Stomach (tissue), 9 donors: ENCODE data around the gene SIX3. TPM values are rescaled to one million over a fixed set of nuclear protein-coding genes. Genes with fewer than 3 reads are reported as not detected.

Experiments used
- DNase-seq, 2 donors: peaks; one replicate each; pipeline versions ENCODE4 v3.0.0 to v3.0.0-alpha.2; 2013 to 2019
- H3K27ac ChIP-seq, 5 donors: fragments of 200-600 bp in 4 of 5; sonication (generic) in 4 of 5; one replicate each; pipeline ENCODE4 v1.5.1; 2013 to 2019; ENCODE audit warnings: mild to moderate bottlenecking in 1 of 5, moderate library complexity in 1 of 5
- H3K27me3 ChIP-seq, 3 donors: fragments of 200-600 bp; sonication (generic); one replicate each; pipeline ENCODE4 v1.5.1; 2017 to 2019; ENCODE audit warnings: mixed run types in 1 of 3
- H3K36me3 ChIP-seq, 4 donors: fragments of 200-600 bp; sonication (generic); 1 replicate in 3 of 4; 2 replicates in 1 of 4; pipeline ENCODE4 v1.5.1; 2016 to 2019
- H3K4me1 ChIP-seq, 4 donors: fragments of 200-600 bp; sonication (generic); one replicate each; pipeline ENCODE4 v1.5.1; 2016 to 2019
- H3K4me3 ChIP-seq, 4 donors: fragments of 200-600 bp; sonication (generic) in 3 of 4; one replicate each; pipeline ENCODE4 v1.5.1; 2016 to 2019; ENCODE audit warnings: mild to moderate bottlenecking in 1 of 4
- H3K9me3 ChIP-seq, 4 donors: fragments of 200-600 bp; sonication (generic); one replicate each; pipeline ENCODE4 v1.5.1; 2016 to 2019
- EP300 ChIP-seq: sonication (generic); formaldehyde crosslinking; IDR thresholded peaks from one replicate; pipeline ENCODE4 v1.6.1; 2017; ENCODE audit warnings: antibody characterized with exemption
- POLR2A ChIP-seq, 4 donors: fragments of 450-650 bp; IDR thresholded peaks; one replicate each; pipeline ENCODE4 v1.6.1; 2016; ENCODE audit warnings: antibody characterized with exemption in 4 of 4, control low read depth in 2 of 4, mild to moderate bottlenecking in 1 of 4, moderate library complexity in 1 of 4
- POLR2AphosphoS5 ChIP-seq, 3 donors: sonication (generic); formaldehyde crosslinking; IDR thresholded peaks; one replicate each; pipeline ENCODE4 v1.6.1; 2016; ENCODE audit warnings: antibody characterized with exemption in 3 of 3
- WGBS, 5 donors: extraction: QIAGEN DNeasy Blood & Tissue Kit in 3 of 5; methylation state at CpG; one replicate each; pipeline versions ENCODE4 v1.1.5 to v1.1.7; 2013 to 2018; 5-methylcytosine and 5-hydroxymethylcytosine counted together
- intact Hi-C: fragments of 100-400 bp; cut with DNase I; formaldehyde crosslinking; loops from one replicate; pipeline ENCODE4 v1.15.1; 2023; ENCODE audit warnings: low total_unique reads
- polyA plus RNA-seq, 3 donors: library from polyadenylated mRNA; stranded (reverse); fragments of 200-250 nt; gene quantifications; one replicate each; pipeline ENCODE4 v1.2.3, GENCODE V29; 2013
- total RNA-seq, 5 donors: library from RNA; depleted of rRNA; stranded (reverse); fragments of >200 nt; gene quantifications; one replicate each; pipeline versions ENCODE4 v1.1.0 to v1.2.3, GENCODE V29; 2014 to 2016
- TF ChIP-seq, protein P1 (sequence below), 7 experiments: fragments of 450-650 bp in 4 of 7; fragments of 200-600 bp in 3 of 7; sonication (generic) in 3 of 7; IDR thresholded peaks; one replicate each; pipeline ENCODE4 v1.5.1; 2016 to 2019; ENCODE audit warnings: antibody characterized with exemption in 7 of 7, control low read depth in 2 of 7, mild to moderate bottlenecking in 1 of 7
- donor health status: healthy with polysubstance abuse.
- donor health status: Bipolar disorder and iron deficiency.
- donor health status: healthy.

The SIX3 gene
- total and polyA plus RNA-seq, 8 donors: not detected

DNA sequence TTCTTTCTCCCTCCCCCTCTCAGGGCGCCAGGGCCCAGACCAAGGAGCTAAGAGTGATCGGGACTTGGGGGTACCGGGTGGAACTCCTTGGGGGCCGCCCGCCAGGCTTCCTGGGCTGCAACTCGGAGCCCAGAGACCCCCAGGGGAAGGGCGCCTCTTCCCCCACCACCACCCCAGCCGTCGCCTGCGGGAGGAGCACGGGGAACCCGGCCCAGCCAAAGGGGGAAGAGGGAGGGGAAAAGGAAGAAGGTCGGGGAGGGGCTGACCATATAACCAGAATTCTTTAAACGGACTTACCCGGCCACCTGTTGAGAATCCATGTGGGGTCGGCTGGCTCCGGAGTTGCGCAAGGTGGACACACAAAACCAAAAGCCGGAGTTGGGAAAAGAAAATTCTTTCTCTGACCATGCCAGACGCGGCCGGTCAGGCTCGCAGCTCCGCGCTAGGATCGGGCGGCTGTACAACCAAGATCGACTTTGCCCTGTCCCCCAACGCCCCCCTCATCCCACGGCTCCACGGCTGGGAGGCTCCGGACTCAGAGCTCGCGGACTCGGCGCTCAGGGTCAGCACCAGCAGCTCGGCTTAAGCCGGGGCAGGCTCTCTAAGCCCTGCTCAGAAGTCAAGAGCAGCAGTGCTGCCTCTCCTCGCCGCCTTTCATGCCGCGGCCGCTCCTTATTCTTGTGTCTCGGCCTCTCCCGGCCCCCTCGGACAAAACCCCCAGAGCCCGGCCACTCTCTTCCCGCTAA lies 6.3 kb upstream of the SIX3 start:
- H3K4me1 ChIP-seq: peaks cover 40 to 68% (median 59%) of the 10 kb centered on the region in 4 donors
- no peaks in the 10 kb centered on the region for H3K9me3 ChIP-seq
- 1 to 3% (median 1%) methylated on average over 41 to 48 of the region's 48 CpGs for WGBS, 5 donors
- intact Hi-C loops: no loop called here
- no peaks in the 10 kb centered on the region for H3K36me3 ChIP-seq
- H3K27me3 ChIP-seq: peaks cover 52 to 100% (median 96%) of the 10 kb centered on the region in 3 donors
- TF ChIP-seq POLR2A (IDR thresholded peaks at IDR 0.05) (no peak), EP300 (no peak), POLR2AphosphoS5 (IDR thresholded peaks at IDR 0.05) (no peak)
- TF ChIP-seq, protein P1, sequence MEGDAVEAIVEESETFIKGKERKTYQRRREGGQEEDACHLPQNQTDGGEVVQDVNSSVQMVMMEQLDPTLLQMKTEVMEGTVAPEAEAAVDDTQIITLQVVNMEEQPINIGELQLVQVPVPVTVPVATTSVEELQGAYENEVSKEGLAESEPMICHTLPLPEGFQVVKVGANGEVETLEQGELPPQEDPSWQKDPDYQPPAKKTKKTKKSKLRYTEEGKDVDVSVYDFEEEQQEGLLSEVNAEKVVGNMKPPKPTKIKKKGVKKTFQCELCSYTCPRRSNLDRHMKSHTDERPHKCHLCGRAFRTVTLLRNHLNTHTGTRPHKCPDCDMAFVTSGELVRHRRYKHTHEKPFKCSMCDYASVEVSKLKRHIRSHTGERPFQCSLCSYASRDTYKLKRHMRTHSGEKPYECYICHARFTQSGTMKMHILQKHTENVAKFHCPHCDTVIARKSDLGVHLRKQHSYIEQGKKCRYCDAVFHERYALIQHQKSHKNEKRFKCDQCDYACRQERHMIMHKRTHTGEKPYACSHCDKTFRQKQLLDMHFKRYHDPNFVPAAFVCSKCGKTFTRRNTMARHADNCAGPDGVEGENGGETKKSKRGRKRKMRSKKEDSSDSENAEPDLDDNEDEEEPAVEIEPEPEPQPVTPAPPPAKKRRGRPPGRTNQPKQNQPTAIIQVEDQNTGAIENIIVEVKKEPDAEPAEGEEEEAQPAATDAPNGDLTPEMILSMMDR (IDR thresholded peaks at IDR 0.05): no peak
- H3K4me3 ChIP-seq: peak overlapping the region in 3 of 4 donors; percentile 12 to 37 (median 26)
- no peak overlapping the region for H3K27ac ChIP-seq
- DNase-seq: no peak

DNA sequence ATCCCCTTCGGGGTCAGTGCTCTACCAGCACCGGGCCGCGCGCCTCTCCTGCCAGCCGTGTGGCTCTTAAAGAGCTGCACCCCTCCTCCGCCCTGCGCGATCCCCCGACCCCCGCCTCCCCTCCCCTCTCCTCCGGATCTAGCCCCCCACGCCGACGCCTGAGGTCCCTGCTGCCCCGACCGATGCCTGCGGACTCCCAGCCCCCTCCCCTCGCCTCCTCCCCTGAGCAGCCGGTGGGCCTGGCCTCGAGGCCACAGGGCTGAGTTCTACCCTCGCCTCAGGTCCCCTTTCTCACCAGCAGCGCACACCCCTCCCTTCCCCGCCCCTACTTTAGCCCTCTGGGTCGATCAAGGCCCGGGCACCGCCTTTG lies 5.8 kb upstream of the SIX3 start:
- WGBS, 5 donors: 4 to 10% (median 5%) methylated on average over 17 to 27 of the region's 27 CpGs
- Histone ChIP-seq H3K4me3 (peak overlapping the region in 2 of 4 donors; percentile 12 to 37), H3K36me3 (no peaks in the 10 kb centered on the region), H3K27ac (no peak overlapping the region), H3K4me1 (peaks cover 40 to 70% (median 60%) of the 10 kb centered on the region in 4 donors), H3K27me3 (peaks cover 55 to 100% (median 96%) of the 10 kb centered on the region in 3 donors), H3K9me3 (no peaks in the 10 kb centered on the region)
- TF ChIP-seq POLR2A (IDR thresholded peaks at IDR 0.05): no peak
- no peak for TF ChIP-seq POLR2AphosphoS5 (IDR thresholded peaks at IDR 0.05)
- no peak for TF ChIP-seq EP300
- TF ChIP-seq, protein P1 (IDR thresholded peaks at IDR 0.05): no peak
- DNase-seq: no peak
- intact Hi-C loops: no loop called here

DNA sequence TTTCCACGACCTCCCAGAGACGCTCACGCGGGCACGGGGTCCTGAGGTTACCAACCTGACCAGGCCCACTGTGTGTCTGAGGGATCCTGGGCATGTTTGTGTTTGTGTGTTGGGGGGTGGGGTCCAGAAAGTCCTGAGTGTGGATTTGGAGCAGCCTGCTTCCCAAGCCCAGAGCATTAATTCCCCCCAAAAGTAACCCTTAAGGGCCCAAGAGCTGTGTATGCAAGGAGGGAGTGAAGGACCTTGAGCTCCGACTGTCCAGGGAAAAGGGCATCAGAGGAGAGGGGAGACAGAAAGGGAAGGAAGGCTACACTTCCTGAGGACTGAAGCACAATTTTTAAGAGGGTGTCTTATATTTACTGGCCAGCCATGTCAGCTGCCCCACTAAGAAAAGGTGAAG lies 5.2 kb upstream of the SIX3 start:
- Histone ChIP-seq H3K9me3 (no peaks in the 10 kb centered on the region), H3K36me3 (no peaks in the 10 kb centered on the region), H3K27ac (no peak overlapping the region), H3K4me1 (peaks cover 40 to 75% (median 65%) of the 10 kb centered on the region in 4 donors), H3K27me3 (peaks cover 58 to 100% (median 98%) of the 10 kb centered on the region in 3 donors), H3K4me3 (no peak overlapping the region)
- TF ChIP-seq POLR2AphosphoS5 (IDR thresholded peaks at IDR 0.05) (no peak), POLR2A (IDR thresholded peaks at IDR 0.05) (no peak), EP300 (no peak)
- TF ChIP-seq, protein P1 (IDR thresholded peaks at IDR 0.05): no peak
- DNase-seq: no peak
- intact Hi-C loops: no loop called here
- WGBS, 5 donors: 17 to 24% (median 20%) methylated on average over 6 of the region's 6 CpGs

DNA sequence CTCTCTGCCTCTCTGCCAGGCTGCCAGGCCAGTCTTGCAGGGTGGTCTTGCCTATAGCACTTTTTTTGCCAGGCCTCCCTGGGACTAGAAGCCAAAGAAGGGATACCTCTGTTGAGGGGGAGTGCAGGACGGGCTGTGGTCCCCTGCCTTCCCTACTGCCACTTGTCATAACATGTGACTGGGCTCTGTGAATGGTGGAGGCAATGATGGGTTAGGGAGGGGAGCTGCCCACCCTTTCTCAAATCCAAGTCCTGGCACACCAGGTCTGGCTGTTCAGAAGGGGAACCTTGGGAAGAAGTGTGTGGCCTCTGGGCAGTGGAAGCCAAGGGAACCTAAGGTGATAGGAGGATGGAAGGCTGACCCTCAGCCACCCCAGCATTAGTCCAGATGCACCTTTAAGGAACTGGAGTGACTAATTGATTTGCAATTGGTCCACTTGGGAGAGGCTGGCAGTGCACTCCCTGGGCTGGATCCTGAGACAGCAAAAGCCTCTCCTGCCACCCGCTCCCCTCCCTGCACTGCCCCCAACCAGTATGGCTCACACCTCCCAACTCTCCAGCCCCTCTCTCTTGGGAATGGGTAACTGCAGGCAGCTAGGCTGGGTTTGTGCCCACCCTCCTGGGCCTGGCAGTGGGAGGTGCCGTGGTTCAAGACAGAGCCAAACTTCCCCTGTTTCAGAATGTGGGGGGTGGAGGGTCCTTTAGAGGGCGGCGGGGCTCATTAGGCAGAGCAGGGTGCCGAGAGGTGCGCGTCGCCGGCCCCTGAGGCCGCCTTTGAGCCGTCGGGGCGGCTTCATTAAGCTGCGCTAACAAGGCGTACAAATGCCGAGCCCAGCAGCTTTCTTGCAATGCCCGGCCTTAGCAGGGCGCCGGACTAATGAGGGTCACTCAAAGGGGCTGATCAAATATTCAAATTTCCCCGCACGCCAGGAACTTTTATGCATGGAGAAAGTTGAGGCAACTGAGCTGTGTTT lies 4.5 kb upstream of the SIX3 start:
- 11 to 24% (median 15%) methylated on average over 22 of the region's 22 CpGs for WGBS, 5 donors
- Histone ChIP-seq H3K27ac (no peak overlapping the region), H3K36me3 (no peaks in the 10 kb centered on the region), H3K4me3 (peak overlapping the region in 2 of 4 donors; percentile 38 to 56), H3K27me3 (peaks cover 57 to 100% (median 100%) of the 10 kb centered on the region in 3 donors), H3K4me1 (peaks cover 44 to 83% (median 73%) of the 10 kb centered on the region in 4 donors), H3K9me3 (no peaks in the 10 kb centered on the region)
- TF ChIP-seq, protein P1 (IDR thresholded peaks at IDR 0.05): no peak
- TF ChIP-seq EP300 (no peak), POLR2A (IDR thresholded peaks at IDR 0.05) (no peak), POLR2AphosphoS5 (IDR thresholded peaks at IDR 0.05) (no peak)
- DNase-seq: no peak
- intact Hi-C loops: no loop called here
